ENCODE data around the gene CBR1. TPM values are rescaled to one million over a fixed set of nuclear protein-coding genes. Genes with fewer than 3 reads are reported as not detected.

CBR1 gene
- total and polyA plus RNA-seq, 2 experiments from 2014 or later, result 151 to 179 TPM

DNA sequence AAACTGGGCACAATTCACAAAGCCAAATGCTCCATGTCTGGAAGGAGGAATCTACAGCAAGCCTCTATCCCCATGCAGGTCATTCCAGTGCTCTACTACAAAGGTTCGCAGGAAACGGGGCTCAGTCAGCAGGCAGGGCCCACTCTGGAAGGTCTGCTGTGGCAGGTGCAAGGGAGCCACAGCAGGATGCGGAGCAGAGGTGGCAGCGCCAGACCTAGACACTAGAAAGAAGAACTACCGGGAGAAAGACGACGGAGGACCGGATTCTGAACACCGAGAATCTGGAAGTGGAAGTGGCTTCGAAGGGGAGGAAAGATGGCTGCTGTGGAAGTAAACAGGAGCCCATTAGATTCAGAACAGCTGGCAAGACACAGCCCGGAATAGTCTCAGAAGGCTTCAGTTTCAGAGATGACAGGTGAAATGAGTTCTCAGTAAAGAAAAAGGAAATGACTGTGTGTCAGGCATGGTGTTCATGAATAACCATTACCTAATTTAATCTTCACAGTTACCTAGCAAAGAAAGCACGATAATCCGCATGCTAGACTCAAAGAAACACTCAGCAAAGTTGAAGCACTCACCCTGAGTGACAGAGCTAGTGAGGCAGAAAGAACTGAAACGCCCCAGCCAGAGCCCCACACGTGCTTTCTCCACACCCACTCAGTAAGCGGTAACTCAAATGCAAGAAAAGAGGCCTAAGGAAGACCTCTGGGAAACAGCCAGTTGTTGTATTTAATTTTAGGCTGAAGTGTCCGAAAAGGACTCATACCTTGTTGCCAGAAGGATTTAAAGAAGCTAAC, 30.9 kb upstream of the CBR1 start:
- TF ChIP-seq EZH2 (IDR thresholded peaks at IDR 0.05; ENCODE audit: insufficient read depth, poor library complexity, severe bottlenecking), result no peak
- TF ChIP-seq EZH2phosphoT487 (IDR thresholded peaks at IDR 0.05; ENCODE audit: insufficient read depth, low read depth), result no peak
- Histone ChIP-seq H3K27me3 (replicated peaks; ENCODE audit: insufficient read depth) (no peaks in the 10 kb centered on the region), H3K79me2 (ENCODE audit: insufficient read depth) (no peaks in the 10 kb centered on the region), H3K4me2 (ENCODE audit: unreplicated experiment) (no peak overlapping the region), H2AFZ (no peak overlapping the region), H3F3A (ENCODE audit: insufficient read depth) (no peaks in the 10 kb centered on the region), H3K4me1 (ENCODE audit: insufficient read depth) (no peaks in the 10 kb centered on the region), H3K9me2 (ENCODE audit: insufficient read depth) (no peaks in the 10 kb centered on the region), H3K27ac (no peak overlapping the region), H4K20me1 (ENCODE audit: insufficient read depth) (no peaks in the 10 kb centered on the region), H3K36me3 (ENCODE audit: low read depth) (peaks cover 46% of the 10 kb centered on the region; the same call in 1 of the 2 replicates), H3K4me3 (no peak overlapping the region), H3K9me3 (ENCODE audit: low read depth) (no peaks in the 10 kb centered on the region), H3K9ac (no peak overlapping the region)
- in situ Hi-C loops (cut with MboI), result no loop called here
- DNase-seq, result no peak
- 96 to 98% methylated on average over 17 of the region's 17 CpGs for WGBS, 2 experiments (ENCODE audit: low coverage in 1 of 2, low lambda C conversion rate in 2 of 2, missing lambda C conversion rate in 2 of 2)

- Histone ChIP-seq H3K4me3 (no peak overlapping the region), H3K4me2 (ENCODE audit: unreplicated experiment) (no peak overlapping the region), H3K9me3 (ENCODE audit: low read depth) (no peaks in the 10 kb centered on the region), H4K20me1 (ENCODE audit: insufficient read depth) (no peaks in the 10 kb centered on the region), H3K9me2 (ENCODE audit: insufficient read depth) (no peaks in the 10 kb centered on the region), H3F3A (ENCODE audit: insufficient read depth) (no peaks in the 10 kb centered on the region), H3K79me2 (ENCODE audit: insufficient read depth) (no peaks in the 10 kb centered on the region), H3K4me1 (ENCODE audit: insufficient read depth) (no peaks in the 10 kb centered on the region), H3K9ac (no peak overlapping the region), H3K36me3 (ENCODE audit: low read depth) (peaks cover 52% of the 10 kb centered on the region; the same call in 1 of the 2 replicates), H2AFZ (no peak overlapping the region), H3K27me3 (replicated peaks; ENCODE audit: insufficient read depth) (no peaks in the 10 kb centered on the region), H3K27ac (no peak overlapping the region)
- WGBS, 2 experiments (ENCODE audit: low coverage in 1 of 2, low lambda C conversion rate in 2 of 2, missing lambda C conversion rate in 2 of 2), result 78 to 84% methylated on average over 6 of the region's 6 CpGs
- no peak for DNase-seq
- in situ Hi-C loops (cut with MboI), result no loop called here
- no peak for TF ChIP-seq EZH2 (IDR thresholded peaks at IDR 0.05; ENCODE audit: insufficient read depth, poor library complexity, severe bottlenecking)
- no peak for TF ChIP-seq EZH2phosphoT487 (IDR thresholded peaks at IDR 0.05; ENCODE audit: insufficient read depth, low read depth)
Observed at GRCh38 chr21:36039861-36040260, 30.0 kb upstream of the CBR1 start.

DNA sequence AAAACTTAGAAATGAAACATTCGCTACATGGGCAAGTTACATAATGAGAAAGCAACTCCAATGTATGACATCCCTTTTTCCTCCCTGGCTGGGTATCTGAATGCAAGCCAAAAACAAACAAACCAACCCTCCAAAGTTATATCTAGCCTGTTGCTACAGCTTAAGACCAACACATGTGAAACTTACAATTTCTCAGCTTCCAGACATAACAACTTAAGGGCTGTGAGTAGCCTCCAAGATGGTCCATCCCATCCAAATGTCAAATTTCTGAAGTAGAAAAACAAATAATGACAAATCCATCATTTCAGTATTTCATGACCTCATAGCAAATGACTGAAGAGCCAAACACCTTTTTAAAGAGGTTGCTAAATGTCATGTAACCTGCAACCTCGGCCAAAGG, 29.4 kb upstream of the CBR1 start:
- no peak for DNase-seq
- no peak overlapping the region for H3K4me3 ChIP-seq
- H3K4me2 ChIP-seq (ENCODE audit: unreplicated experiment), result no peak overlapping the region
- H2AFZ ChIP-seq, result no peak overlapping the region
- no peak overlapping the region for H3K27ac ChIP-seq
- WGBS, 2 experiments (ENCODE audit: low coverage in 1 of 2, low lambda C conversion rate in 2 of 2, missing lambda C conversion rate in 2 of 2), result 94 to 95% methylated on average over 2 of the region's 2 CpGs
- H3K27me3 ChIP-seq (replicated peaks; ENCODE audit: insufficient read depth), result no peaks in the 10 kb centered on the region
- no peaks in the 10 kb centered on the region for H4K20me1 ChIP-seq (ENCODE audit: insufficient read depth)
- no peaks in the 10 kb centered on the region for H3K9me2 ChIP-seq (ENCODE audit: insufficient read depth)
- H3F3A ChIP-seq (ENCODE audit: insufficient read depth), result no peaks in the 10 kb centered on the region
- H3K4me1 ChIP-seq (ENCODE audit: insufficient read depth), result no peaks in the 10 kb centered on the region
- H3K36me3 ChIP-seq (ENCODE audit: low read depth), result peaks cover 51% of the 10 kb centered on the region; the same call in 1 of the 2 replicates
- H3K9me3 ChIP-seq (ENCODE audit: low read depth), result no peaks in the 10 kb centered on the region
- TF ChIP-seq EZH2phosphoT487 (IDR thresholded peaks at IDR 0.05; ENCODE audit: insufficient read depth, low read depth) (no peak), EZH2 (IDR thresholded peaks at IDR 0.05; ENCODE audit: insufficient read depth, poor library complexity, severe bottlenecking) (no peak)
- in situ Hi-C loops (cut with MboI), result no loop called here
- H3K79me2 ChIP-seq (ENCODE audit: insufficient read depth), result no peaks in the 10 kb centered on the region
- H3K9ac ChIP-seq, result no peak overlapping the region

- in situ Hi-C loops (cut with MboI), result no loop called here
- no peak overlapping the region for H3K4me3 ChIP-seq
- H4K20me1 ChIP-seq (ENCODE audit: insufficient read depth), result no peaks in the 10 kb centered on the region
- no peaks in the 10 kb centered on the region for H3K4me1 ChIP-seq (ENCODE audit: insufficient read depth)
- H3K9me3 ChIP-seq (ENCODE audit: low read depth), result no peaks in the 10 kb centered on the region
- H3K27me3 ChIP-seq (replicated peaks; ENCODE audit: insufficient read depth), result no peaks in the 10 kb centered on the region
- no peak overlapping the region for H3K9ac ChIP-seq
- no peak for DNase-seq
- no peak overlapping the region for H3K27ac ChIP-seq
- no peak overlapping the region for H2AFZ ChIP-seq
- no peaks in the 10 kb centered on the region for H3K79me2 ChIP-seq (ENCODE audit: insufficient read depth)
- TF ChIP-seq EZH2 (IDR thresholded peaks at IDR 0.05; ENCODE audit: insufficient read depth, poor library complexity, severe bottlenecking) (no peak), EZH2phosphoT487 (IDR thresholded peaks at IDR 0.05; ENCODE audit: insufficient read depth, low read depth) (no peak)
- H3K4me2 ChIP-seq (ENCODE audit: unreplicated experiment), result no peak overlapping the region
- no peaks in the 10 kb centered on the region for H3K9me2 ChIP-seq (ENCODE audit: insufficient read depth)
- H3F3A ChIP-seq (ENCODE audit: insufficient read depth), result no peaks in the 10 kb centered on the region
- H3K36me3 ChIP-seq (ENCODE audit: low read depth), result peaks cover 49% of the 10 kb centered on the region
- WGBS, 2 experiments (ENCODE audit: low coverage in 1 of 2, low lambda C conversion rate in 2 of 2, missing lambda C conversion rate in 2 of 2), result 72 to 75% methylated on average over 1 of the region's 1 CpG
Observed at GRCh38 chr21:36041910-36042309, 27.9 kb upstream of the CBR1 start.
